Large intestine (tissue), 3 donors: ENCODE measurements around the gene CERS1. TPM values are rescaled to one million over a fixed set of nuclear protein-coding genes. Genes with fewer than 3 reads are reported as not detected.

Source experiments
- DNase-seq, 2 donors: peaks; one replicate each; pipeline versions ENCODE4 v3.0.0 to v3.0.0-alpha.2; 2013
- H3K27ac ChIP-seq: one replicate; pipeline ENCODE4 v1.5.1; 2013; ENCODE audit warnings: low read length
- H3K27me3 ChIP-seq: 2 replicates; pipeline ENCODE4 v1.6.1; 2013; ENCODE audit warnings: low read length; ENCODE audit not compliant: control insufficient read depth, insufficient read depth
- H3K36me3 ChIP-seq: 2 replicates; pipeline ENCODE4 v1.6.1; 2013; ENCODE audit warnings: low read length; ENCODE audit not compliant: control insufficient read depth, insufficient read depth
- H3K4me1 ChIP-seq: one replicate; pipeline ENCODE4 v1.6.1; 2013; ENCODE audit warnings: low read length; ENCODE audit not compliant: control insufficient read depth, insufficient read depth
- H3K4me3 ChIP-seq: one replicate; pipeline ENCODE4 v1.5.1; 2013; ENCODE audit warnings: low read length
- H3K9me3 ChIP-seq: one replicate; pipeline ENCODE4 v1.6.1; 2013; ENCODE audit warnings: mild to moderate bottlenecking, low read depth, low read length, moderate library complexity; ENCODE audit not compliant: control insufficient read depth
- WGBS: methylation state at CpG from one replicate; pipeline ENCODE4 v1.1.5; 2013; ENCODE audit warnings: low lambda C conversion rate; ENCODE audit not compliant: insufficient coverage; 5-methylcytosine and 5-hydroxymethylcytosine counted together
- polyA plus RNA-seq: library from polyadenylated mRNA; unstranded; fragments of 120-200 nt; gene quantifications from one replicate; pipeline ENCODE4 v1.2.1, GENCODE V29; 2013

CERS1 gene
- polyA plus RNA-seq, 1 donor: 3.1 TPM

DNA sequence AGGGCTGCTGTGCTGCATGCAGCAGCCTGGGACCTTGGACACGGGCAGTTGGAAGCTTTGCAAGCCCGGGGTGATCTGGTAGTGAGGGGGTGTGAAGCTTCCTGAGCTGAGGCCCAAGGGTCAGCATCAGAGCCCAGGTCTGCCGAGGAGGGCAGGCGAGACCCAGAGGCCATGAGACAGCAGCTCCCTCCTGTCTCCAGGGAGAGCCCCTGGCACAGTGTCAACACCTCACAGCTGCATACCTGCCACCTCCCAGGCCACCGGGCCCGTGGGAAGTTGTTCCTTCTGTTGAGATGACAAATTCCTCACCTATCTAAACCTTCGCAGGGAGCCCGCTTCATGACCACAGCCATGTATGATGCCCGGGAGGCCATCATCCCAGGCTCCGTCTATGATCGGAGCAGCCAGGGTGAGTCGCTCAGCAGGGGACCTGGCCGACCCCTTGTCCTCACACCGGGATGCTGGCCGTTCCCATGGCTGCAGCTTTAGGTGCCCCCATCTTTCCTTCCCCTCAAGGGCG is 32.1 kb downstream of the CERS1 start:
- no peak overlapping the region for H3K4me3 ChIP-seq
- H3K27me3 ChIP-seq: peaks cover 6% of the 10 kb centered on the region
- H3K36me3 ChIP-seq: peaks cover 93% of the 10 kb centered on the region
- no peak overlapping the region for H3K27ac ChIP-seq
- no peaks in the 10 kb centered on the region for H3K4me1 ChIP-seq
- peaks cover 6% of the 10 kb centered on the region for H3K9me3 ChIP-seq
- WGBS: no CpG with 5 or more reads among the region's 16 CpGs
- DNase-seq: no peak

DNA sequence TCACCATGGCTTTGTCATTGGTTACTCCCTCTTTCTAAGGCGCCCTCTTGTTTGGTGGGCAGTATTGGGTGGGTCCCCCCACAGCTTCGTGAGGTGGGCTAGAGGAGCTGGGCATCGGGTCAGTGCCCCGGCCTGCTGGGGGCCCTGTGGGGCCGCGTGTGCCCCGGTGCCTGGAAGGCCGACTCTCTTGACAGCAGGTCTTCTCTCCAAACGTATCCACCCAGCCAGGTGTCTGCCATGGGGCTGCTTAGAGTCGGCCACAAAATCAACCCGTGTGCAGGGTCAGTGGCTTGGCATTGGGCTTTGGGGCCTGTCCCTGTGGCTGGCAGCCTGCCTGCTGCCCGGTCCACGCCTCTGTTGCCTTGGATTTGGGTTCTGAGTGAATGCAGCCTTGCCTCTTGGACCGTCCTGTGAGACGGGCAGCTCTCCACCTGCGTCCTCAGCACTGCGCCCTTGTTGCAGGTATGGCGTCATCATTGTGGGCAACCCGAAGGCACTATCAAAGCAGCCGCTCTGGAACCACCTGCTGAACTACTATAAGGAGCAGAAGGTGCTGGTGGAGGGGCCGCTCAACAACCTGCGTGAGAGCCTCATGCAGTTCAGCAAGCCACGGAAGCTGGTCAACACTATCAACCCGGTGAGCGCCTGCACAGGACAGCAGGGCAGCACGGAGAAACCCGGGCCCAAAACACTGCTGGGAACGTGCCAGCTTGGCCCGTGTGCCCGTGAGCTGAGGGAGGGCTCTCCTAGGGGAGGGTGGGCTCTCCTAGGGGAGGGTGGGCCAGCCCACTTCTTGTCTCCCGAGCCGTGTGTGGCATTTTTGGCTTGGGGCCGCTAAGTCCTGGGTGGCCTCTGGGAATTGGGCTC is 32.7 kb downstream of the CERS1 start:
- DNase-seq: no peak
- H3K27ac ChIP-seq: no peak overlapping the region

DNA sequence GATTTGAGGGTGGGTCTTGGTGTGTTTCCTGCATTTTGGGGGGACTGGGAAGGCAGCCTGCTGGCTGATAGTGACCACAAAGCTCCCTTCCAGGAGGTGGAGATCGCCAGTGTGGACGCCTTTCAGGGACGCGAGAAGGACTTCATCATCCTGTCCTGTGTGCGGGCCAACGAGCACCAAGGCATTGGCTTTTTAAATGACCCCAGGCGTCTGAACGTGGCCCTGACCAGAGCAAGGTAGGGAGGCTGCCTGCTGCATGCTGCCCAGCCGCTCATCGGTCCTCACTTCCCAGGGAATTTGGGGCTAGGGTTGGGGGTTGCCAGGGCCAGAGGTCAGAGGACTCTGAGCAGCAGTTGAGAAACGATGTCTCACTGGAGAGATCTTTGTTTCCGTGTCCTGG is 34.0 kb downstream of the CERS1 start:
- no peak for DNase-seq
- no peak overlapping the region for H3K27ac ChIP-seq
- no peaks in the 10 kb centered on the region for H3K4me1 ChIP-seq
- H3K9me3 ChIP-seq: peaks cover 3% of the 10 kb centered on the region
- H3K4me3 ChIP-seq: no peak overlapping the region
- H3K36me3 ChIP-seq: peaks cover 97% of the 10 kb centered on the region
- no peaks in the 10 kb centered on the region for H3K27me3 ChIP-seq
- no CpG with 5 or more reads among the region's 12 CpGs for WGBS

More for the DNA sequence above, 32.7 kb downstream of the CERS1 start:
- Histone ChIP-seq H3K27me3 (peaks cover 3% of the 10 kb centered on the region), H3K4me1 (no peaks in the 10 kb centered on the region), H3K9me3 (peaks cover 4% of the 10 kb centered on the region), H3K36me3 (peaks cover 97% of the 10 kb centered on the region), H3K4me3 (no peak overlapping the region)
- no CpG with 5 or more reads among the region's 33 CpGs for WGBS

GRCh38 chr19:18861235-18861634 is 34.7 kb downstream of the CERS1 start:
- Histone ChIP-seq H3K27ac (no peak overlapping the region), H3K4me1 (no peaks in the 10 kb centered on the region), H3K9me3 (no peaks in the 10 kb centered on the region), H3K36me3 (peaks cover 99% of the 10 kb centered on the region), H3K27me3 (no peaks in the 10 kb centered on the region), H3K4me3 (no peak overlapping the region)
- no CpG with 5 or more reads among the region's 9 CpGs for WGBS
- no peak for DNase-seq

DNA sequence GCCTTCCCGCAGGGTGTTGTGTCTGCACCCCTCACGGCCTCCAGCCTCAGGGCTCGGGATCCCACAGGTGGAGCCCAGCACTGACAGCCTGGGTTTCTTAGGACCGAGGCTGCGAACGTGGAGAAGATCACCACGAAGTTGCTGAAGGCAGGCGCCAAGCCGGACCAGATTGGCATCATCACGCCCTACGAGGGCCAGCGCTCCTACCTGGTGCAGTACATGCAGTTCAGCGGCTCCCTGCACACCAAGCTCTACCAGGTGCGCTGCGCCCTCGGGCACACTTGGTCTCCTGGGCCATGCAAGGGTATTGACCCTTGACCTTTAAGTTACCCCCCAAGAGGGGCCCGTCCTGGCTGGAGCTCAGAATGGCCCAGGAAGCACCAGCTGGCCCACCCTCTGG is 35.2 kb downstream of the CERS1 start:
- no peak overlapping the region for H3K27ac ChIP-seq
- DNase-seq: no peak
- no peak overlapping the region for H3K4me3 ChIP-seq
- H3K27me3 ChIP-seq: no peaks in the 10 kb centered on the region
- no peaks in the 10 kb centered on the region for H3K9me3 ChIP-seq
- no CpG with 5 or more reads among the region's 17 CpGs for WGBS
- peaks cover 99% of the 10 kb centered on the region for H3K36me3 ChIP-seq
- H3K4me1 ChIP-seq: no peaks in the 10 kb centered on the region

- H3K27ac ChIP-seq: no peak overlapping the region
- H3K36me3 ChIP-seq: peaks cover 99% of the 10 kb centered on the region
- WGBS: no CpG with 5 or more reads among the region's 11 CpGs
- no peaks in the 10 kb centered on the region for H3K9me3 ChIP-seq
- no peak for DNase-seq
- no peak overlapping the region for H3K4me3 ChIP-seq
- no peaks in the 10 kb centered on the region for H3K27me3 ChIP-seq
- no peaks in the 10 kb centered on the region for H3K4me1 ChIP-seq
Measured at GRCh38 chr19:18860302-18860700, 35.7 kb downstream of the CERS1 start.

DNA sequence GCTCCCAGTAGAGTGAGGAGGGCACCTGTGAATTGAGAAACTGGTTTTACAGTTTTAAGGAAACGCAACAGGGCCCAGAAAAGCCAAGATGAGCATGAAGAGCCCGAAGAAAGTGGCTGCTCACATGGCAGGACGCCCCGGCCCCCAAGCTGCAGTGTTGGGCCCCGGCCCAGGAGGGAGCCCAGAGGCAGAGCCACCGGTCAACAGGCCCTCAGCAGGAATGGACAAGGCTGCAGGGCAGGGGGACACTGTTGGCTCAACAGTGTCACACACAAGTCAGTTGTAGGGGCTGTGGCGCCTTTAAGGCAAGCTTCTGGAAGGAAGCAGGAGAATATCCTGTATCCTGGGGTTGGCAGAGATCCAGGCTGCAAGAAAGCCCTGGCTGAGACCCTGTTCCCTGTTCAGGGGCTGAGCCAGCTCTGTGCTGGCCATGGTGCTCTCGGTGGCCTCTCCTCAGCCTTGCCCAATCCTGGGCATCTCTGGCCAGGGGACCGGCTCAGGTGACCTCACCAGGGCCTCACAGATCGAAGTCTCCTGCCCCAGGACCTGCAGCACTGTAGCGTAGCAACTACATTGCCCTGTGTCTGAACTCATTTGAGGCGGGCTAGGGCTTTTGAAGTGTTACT is 36.2 kb downstream of the CERS1 start:
- WGBS: no CpG with 5 or more reads among the region's 12 CpGs
- DNase-seq: no peak
- no peak overlapping the region for H3K4me3 ChIP-seq
- H3K4me1 ChIP-seq: no peaks in the 10 kb centered on the region
- H3K36me3 ChIP-seq: peaks cover 99% of the 10 kb centered on the region
- no peak overlapping the region for H3K27ac ChIP-seq
- no peaks in the 10 kb centered on the region for H3K9me3 ChIP-seq
- H3K27me3 ChIP-seq: no peaks in the 10 kb centered on the region

GRCh38 chr19:18858906-18859646 is 36.9 kb downstream of the CERS1 start:
- no peaks in the 10 kb centered on the region for H3K27me3 ChIP-seq
- no CpG with 5 or more reads among the region's 21 CpGs for WGBS
- no peak overlapping the region for H3K4me3 ChIP-seq
- peaks cover 99% of the 10 kb centered on the region for H3K36me3 ChIP-seq
- H3K9me3 ChIP-seq: no peaks in the 10 kb centered on the region
- no peak overlapping the region for H3K27ac ChIP-seq
- DNase-seq: no peak
- H3K4me1 ChIP-seq: no peaks in the 10 kb centered on the region

GRCh38 chr19:18857223-18857622 is 38.7 kb downstream of the CERS1 start:
- Histone ChIP-seq H3K4me3 (no peak overlapping the region), H3K27me3 (no peaks in the 10 kb centered on the region), H3K36me3 (peaks cover 98% of the 10 kb centered on the region), H3K27ac (no peak overlapping the region), H3K9me3 (no peaks in the 10 kb centered on the region), H3K4me1 (no peaks in the 10 kb centered on the region)
- DNase-seq: no peak
- WGBS: no CpG with 5 or more reads among the region's 13 CpGs

GRCh38 chr19:18856385-18857126 is 39.4 kb downstream of the CERS1 start:
- Histone ChIP-seq H3K4me3 (no peak overlapping the region), H3K27me3 (no peaks in the 10 kb centered on the region), H3K27ac (no peak overlapping the region), H3K9me3 (no peaks in the 10 kb centered on the region), H3K36me3 (peaks cover 98% of the 10 kb centered on the region), H3K4me1 (no peaks in the 10 kb centered on the region)
- no peak for DNase-seq
- WGBS: no CpG with 5 or more reads among the region's 22 CpGs
